Ishikawa (cell line): Measurements from ENCODE around the gene SUDS3.

Experiments used
- CEBPB ChIP-seq: IDR thresholded peaks from 2 replicates; pipeline ENCODE4 v1.6.1; 2012
- EGR1 ChIP-seq: IDR thresholded peaks from 2 replicates; pipeline ENCODE4 v1.6.1; 2012
- EP300 ChIP-seq: IDR thresholded peaks from 2 replicates; pipeline ENCODE4 v1.6.1; 2012; ENCODE audit warnings: borderline replicate concordance
- FOXM1 ChIP-seq: IDR thresholded peaks from 2 replicates; pipeline ENCODE4 v1.6.1; 2012; ENCODE audit warnings: low read depth, borderline replicate concordance
- MAX ChIP-seq: IDR thresholded peaks from 2 replicates; pipeline ENCODE4 v1.6.1; 2012
- NFIC ChIP-seq: IDR thresholded peaks from 2 replicates; pipeline ENCODE4 v1.6.1; 2012
- RAD21 ChIP-seq: IDR thresholded peaks from 2 replicates; pipeline ENCODE4 v1.6.1; 2012; ENCODE audit warnings: low read depth
- TAF1 ChIP-seq: IDR thresholded peaks from 2 replicates; pipeline ENCODE4 v1.6.1; 2012; ENCODE audit warnings: low read depth, mild to moderate bottlenecking
- TCF12 ChIP-seq: IDR thresholded peaks from 2 replicates; pipeline ENCODE4 v1.6.1; 2012; ENCODE audit warnings: low read depth
- TEAD4 ChIP-seq: IDR thresholded peaks from 2 replicates; pipeline ENCODE4 v1.6.1; 2012
- USF1 ChIP-seq: IDR thresholded peaks from 2 replicates; pipeline ENCODE4 v1.6.1; 2012
- YY1 ChIP-seq: IDR thresholded peaks from 2 replicates; pipeline ENCODE4 v1.6.1; 2012; ENCODE audit warnings: low read depth
- ZBTB7A ChIP-seq: IDR thresholded peaks from 2 replicates; pipeline ENCODE4 v1.6.1; 2012; ENCODE audit warnings: low read depth
- TF ChIP-seq, protein P1 (sequence below): IDR thresholded peaks from 2 replicates; pipeline ENCODE4 v1.6.1; 2012; ENCODE audit warnings: low read depth, mild to moderate bottlenecking

SUDS3 gene

DNA sequence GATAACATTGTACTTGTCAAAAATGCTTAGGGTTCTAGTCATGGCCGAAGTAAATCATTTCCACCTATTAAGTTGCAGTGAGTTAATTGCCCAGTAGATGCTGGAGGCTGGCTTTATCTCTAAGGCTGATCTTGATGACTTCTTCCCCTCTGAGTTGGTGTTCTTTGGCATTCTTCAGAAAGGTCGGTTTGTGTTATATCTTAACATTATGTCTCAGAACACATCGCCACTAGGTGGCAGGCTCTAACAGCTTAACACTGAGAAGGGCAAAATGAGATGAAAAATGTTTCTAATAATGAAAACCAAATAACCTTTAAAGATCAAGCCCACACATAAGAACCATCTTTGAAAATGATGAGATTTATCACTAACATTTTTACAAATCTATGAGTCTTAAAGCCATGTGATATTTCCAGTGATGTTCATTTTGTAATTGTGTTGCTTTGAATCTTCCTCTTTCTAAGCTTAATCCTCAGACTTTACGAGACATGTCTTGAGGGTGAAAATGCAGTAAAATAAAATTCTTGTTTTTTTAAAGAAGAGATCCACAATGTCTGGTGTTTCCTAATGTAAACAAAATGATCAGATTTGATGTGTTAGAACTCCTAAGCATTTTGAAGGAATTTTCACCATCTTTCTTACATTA lies 28.6 kb downstream of the SUDS3 start:
- TF ChIP-seq RAD21 (peak; percentile 64), EGR1 (no peak), NFIC (no peak)

DNA sequence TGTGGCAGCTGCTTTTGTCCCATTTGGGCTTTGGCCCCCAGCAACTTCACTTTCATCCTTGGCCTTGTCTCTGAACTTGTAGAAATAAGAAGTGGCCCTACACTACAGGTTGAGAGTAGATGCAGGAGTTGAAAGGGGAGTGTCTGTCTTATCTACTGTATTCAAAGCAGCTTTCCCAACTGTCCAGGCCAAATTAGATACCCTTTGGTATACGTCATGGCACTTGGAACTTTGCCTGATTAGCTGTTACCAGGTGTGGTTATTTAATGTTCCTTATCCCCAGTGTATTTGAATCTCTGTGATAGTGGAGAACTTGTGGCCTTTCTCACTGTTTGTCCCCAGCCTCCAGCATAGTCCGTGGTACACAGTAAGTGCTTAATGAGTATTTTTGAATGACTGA lies 33.5 kb downstream of the SUDS3 start:
- TF ChIP-seq ZBTB7A (no peak), FOXM1 (no peak), TEAD4 (no peak), CEBPB (no peak), RAD21 (no peak), TAF1 (no peak), MAX (no peak), USF1 (no peak), YY1 (no peak)

DNA sequence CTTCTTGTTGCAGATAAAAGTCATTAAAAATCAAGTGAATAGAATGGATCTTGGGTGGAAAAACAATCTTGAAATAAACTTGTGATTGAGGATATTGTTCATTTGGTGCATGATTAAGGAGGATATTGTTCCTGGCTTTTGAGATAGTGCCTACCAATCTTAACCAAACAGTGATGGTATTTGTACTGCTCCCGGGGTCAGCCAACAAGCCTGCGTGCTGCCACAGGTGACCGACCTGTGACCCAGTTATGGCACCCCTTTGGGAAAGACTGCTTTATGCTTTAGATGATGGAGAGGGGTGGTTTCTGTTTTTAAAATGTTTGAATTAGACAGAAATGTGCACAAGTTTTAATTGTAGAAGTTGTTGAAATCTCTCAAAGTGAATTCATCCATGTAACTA lies 41.6 kb downstream of the SUDS3 start:
- TF ChIP-seq TEAD4, result no peak
- no peak for TF ChIP-seq YY1
- TF ChIP-seq, protein P1, sequence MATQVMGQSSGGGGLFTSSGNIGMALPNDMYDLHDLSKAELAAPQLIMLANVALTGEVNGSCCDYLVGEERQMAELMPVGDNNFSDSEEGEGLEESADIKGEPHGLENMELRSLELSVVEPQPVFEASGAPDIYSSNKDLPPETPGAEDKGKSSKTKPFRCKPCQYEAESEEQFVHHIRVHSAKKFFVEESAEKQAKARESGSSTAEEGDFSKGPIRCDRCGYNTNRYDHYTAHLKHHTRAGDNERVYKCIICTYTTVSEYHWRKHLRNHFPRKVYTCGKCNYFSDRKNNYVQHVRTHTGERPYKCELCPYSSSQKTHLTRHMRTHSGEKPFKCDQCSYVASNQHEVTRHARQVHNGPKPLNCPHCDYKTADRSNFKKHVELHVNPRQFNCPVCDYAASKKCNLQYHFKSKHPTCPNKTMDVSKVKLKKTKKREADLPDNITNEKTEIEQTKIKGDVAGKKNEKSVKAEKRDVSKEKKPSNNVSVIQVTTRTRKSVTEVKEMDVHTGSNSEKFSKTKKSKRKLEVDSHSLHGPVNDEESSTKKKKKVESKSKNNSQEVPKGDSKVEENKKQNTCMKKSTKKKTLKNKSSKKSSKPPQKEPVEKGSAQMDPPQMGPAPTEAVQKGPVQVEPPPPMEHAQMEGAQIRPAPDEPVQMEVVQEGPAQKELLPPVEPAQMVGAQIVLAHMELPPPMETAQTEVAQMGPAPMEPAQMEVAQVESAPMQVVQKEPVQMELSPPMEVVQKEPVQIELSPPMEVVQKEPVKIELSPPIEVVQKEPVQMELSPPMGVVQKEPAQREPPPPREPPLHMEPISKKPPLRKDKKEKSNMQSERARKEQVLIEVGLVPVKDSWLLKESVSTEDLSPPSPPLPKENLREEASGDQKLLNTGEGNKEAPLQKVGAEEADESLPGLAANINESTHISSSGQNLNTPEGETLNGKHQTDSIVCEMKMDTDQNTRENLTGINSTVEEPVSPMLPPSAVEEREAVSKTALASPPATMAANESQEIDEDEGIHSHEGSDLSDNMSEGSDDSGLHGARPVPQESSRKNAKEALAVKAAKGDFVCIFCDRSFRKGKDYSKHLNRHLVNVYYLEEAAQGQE, result no peak
- no peak for TF ChIP-seq ZBTB7A
- no peak for TF ChIP-seq USF1
- TF ChIP-seq NFIC, result no peak
- TF ChIP-seq TAF1, result no peak
- TF ChIP-seq TCF12, result no peak

- TF ChIP-seq TAF1 (no peak), RAD21 (no peak), EP300 (no peak), TCF12 (no peak), MAX (no peak)
- TF ChIP-seq, protein P1, result no peak
These were observed 42.2 kb downstream of the SUDS3 start for GRCh38 chr12:118418385-118419057.

GRCh38 chr12:118420673-118421072 lies 44.3 kb downstream of the SUDS3 start:
- TF ChIP-seq, protein P1, result no peak

- no peak for TF ChIP-seq TEAD4
- TF ChIP-seq, protein P1, result no peak
These were observed 48.5 kb downstream of the SUDS3 start for GRCh38 chr12:118424884-118425283.
